Adipocyte (in vitro differentiated cells): Measurements from ENCODE around the gene CCDC171.

Source experiments
- DNase-seq: peaks from one replicate; pipeline ENCODE4 v3.0.0-alpha.2; 2015; ENCODE audit warnings: low read depth
- H3K27me3 ChIP-seq: replicated peaks from 2 replicates; pipeline ENCODE4 v1.7.0; 2013; ENCODE audit warnings: mild to moderate bottlenecking, low read length, moderate library complexity; ENCODE audit not compliant: control insufficient read depth, insufficient read depth
- H3K36me3 ChIP-seq: 2 replicates; pipeline ENCODE4 v1.7.0; 2013; ENCODE audit warnings: low read length, mild to moderate bottlenecking, moderate library complexity; ENCODE audit not compliant: control insufficient read depth, insufficient read depth, severe bottlenecking
- H3K4me1 ChIP-seq: 2 replicates; pipeline ENCODE4 v1.7.0; 2013; ENCODE audit warnings: mild to moderate bottlenecking, low read length, moderate library complexity; ENCODE audit not compliant: control insufficient read depth, insufficient read depth
- H3K4me3 ChIP-seq: 2 replicates; pipeline ENCODE4 v1.7.0; 2013; ENCODE audit warnings: mild to moderate bottlenecking, low read length, moderate library complexity
- H3K9ac ChIP-seq: 2 replicates; pipeline ENCODE4 v1.7.0; 2013; ENCODE audit warnings: mild to moderate bottlenecking, low read length, moderate library complexity
- H3K9me3 ChIP-seq: 2 replicates; pipeline ENCODE4 v1.7.0; 2013; ENCODE audit warnings: mild to moderate bottlenecking, low read length, moderate library complexity; ENCODE audit not compliant: control insufficient read depth

CCDC171 gene

DNA sequence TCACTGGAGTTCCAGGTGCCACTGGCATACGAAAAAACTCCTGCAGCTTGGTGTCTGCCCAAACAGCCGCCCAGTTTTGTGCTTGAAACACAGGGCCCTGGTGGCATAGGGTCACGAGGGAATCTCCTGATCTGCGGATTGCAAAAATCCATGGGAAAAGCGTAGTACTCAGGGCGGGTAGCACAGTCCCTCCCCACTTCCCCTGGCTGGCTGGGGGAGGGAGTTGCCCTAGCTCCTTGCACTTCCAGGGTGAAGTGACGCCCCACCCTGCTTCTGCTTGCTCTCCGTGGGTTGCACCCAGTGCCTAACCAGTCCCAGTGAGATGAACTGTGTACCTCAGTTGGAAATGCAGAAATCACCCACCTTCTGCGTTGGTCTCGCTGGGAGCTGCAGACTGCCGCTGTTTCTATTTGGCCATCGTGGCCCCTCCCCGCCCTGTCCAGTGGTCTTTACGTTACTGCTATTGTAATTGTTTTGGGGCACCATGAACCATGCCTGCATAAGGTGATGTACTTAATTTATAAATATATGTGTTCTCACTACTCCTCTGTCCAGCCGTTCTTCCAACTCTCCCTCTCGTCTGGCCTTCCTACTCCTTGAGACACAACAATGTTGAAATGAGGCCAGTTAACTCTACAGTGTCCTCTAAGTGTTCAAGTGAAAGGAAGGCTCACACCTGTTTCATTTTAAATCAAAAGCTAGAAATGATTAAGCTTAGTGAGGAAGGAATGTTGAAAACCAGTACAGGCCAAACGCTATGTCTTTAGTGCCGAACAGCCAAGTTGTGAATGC lies 65.9 kb downstream of the CCDC171 start:
- H3K4me3 ChIP-seq: no peak overlapping the region
- no peaks in the 10 kb centered on the region for H3K4me1 ChIP-seq
- no peak overlapping the region for H3K9ac ChIP-seq
- H3K9me3 ChIP-seq: no peaks in the 10 kb centered on the region
- H3K27me3 ChIP-seq: no peaks in the 10 kb centered on the region
- no peaks in the 10 kb centered on the region for H3K36me3 ChIP-seq
- DNase-seq: no peak

DNA sequence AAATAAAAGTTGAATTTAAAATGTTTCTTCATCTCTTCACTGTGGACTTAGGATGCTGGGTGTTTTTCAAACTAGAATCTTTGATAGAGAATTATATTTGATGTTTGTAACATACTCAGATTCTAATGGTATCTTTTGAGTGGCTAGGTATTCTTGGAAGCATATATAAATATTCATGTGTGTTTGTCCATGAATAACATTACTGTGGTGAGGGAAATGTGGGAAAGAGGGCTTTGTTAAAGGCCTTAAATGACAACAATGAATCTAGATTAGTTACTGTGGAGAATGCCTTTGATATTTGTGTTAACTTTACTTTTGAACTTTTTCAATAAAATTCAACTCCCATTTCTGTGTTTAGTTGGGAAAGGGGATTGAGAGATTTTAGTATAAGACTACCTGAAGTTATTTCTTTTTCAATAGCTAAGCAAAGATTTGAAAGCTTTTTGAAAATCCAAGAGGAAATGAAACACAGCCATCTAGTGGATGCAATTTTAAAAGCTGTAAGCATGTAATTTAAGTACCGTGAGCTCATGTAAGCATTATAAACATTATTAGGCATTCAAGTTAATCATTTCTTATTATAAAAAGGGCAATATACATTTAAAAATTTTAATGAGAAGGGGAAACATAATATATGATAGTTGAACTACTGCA lies 69.6 kb downstream of the CCDC171 start:
- no peaks in the 10 kb centered on the region for H3K4me1 ChIP-seq
- no peaks in the 10 kb centered on the region for H3K36me3 ChIP-seq
- peak; percentile 52 for DNase-seq
- no peak overlapping the region for H3K4me3 ChIP-seq
- H3K9ac ChIP-seq: no peak overlapping the region
- no peaks in the 10 kb centered on the region for H3K27me3 ChIP-seq
- no peaks in the 10 kb centered on the region for H3K9me3 ChIP-seq

DNA sequence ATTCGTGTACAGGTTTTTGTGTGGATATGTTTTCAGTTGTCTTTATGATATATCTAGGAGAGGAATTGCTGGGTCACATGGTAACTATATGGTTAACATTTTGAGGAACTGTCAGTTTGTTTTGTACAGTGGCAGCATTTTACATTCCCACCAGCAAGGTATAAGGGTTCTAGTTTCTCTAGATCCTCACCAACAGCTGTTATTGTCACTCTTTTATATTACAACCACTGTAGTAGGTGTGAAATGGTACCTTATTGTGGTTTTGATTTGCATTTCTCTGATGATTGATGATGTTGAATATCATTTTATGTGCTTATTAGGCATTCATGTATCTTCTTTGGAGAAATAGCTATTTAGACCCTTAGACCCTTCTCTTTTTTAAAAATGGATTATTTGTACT lies 82.9 kb downstream of the CCDC171 start:
- Histone ChIP-seq H3K36me3 (no peaks in the 10 kb centered on the region), H3K9me3 (no peaks in the 10 kb centered on the region), H3K4me1 (no peaks in the 10 kb centered on the region), H3K27me3 (no peaks in the 10 kb centered on the region), H3K9ac (no peak overlapping the region), H3K4me3 (no peak overlapping the region)
- no peak for DNase-seq

DNA sequence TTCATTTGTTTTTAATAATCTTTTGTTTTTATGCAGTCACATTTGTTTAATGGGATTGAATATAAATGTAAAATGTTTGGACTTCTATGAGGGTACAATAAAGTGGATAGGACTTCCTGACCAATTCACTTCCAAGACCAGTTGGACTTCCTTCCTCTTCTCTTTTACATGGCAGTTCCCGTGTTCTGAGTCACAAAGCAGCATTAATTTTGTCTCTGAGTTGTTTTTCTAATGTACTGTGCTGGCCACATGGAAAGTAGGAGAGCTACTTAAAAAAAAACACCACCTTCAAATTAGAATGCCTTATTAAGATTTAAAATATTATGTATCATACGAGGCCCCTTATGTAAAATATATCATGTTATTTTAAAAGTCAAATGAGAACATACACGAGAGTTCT lies 87.3 kb downstream of the CCDC171 start:
- Histone ChIP-seq H3K36me3 (no peaks in the 10 kb centered on the region), H3K9me3 (no peaks in the 10 kb centered on the region), H3K27me3 (no peaks in the 10 kb centered on the region), H3K4me1 (no peaks in the 10 kb centered on the region), H3K9ac (no peak overlapping the region), H3K4me3 (no peak overlapping the region)
- no peak for DNase-seq

DNA sequence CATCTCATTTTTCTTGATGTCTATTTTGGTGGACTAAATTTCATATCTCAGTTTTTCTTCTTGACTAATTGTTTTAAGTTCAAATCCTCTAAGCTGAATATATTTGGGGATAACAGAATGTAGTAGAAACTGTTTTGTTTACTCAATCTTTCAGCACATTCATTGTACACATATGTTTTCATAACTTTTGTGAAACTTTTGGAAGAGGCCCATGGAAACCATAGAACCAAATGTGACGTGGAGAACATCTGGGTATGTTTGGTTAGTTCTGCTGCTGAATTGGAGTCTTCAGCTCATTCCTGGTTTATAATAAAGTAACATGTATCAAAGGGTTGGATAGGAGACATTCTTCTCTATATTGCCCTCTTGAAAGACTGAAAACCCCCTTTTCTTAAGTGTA lies 88.4 kb downstream of the CCDC171 start:
- Histone ChIP-seq H3K4me1 (no peaks in the 10 kb centered on the region), H3K4me3 (no peak overlapping the region), H3K36me3 (no peaks in the 10 kb centered on the region), H3K9me3 (no peaks in the 10 kb centered on the region), H3K27me3 (no peaks in the 10 kb centered on the region), H3K9ac (no peak overlapping the region)
- peak; percentile 5 for DNase-seq

DNA sequence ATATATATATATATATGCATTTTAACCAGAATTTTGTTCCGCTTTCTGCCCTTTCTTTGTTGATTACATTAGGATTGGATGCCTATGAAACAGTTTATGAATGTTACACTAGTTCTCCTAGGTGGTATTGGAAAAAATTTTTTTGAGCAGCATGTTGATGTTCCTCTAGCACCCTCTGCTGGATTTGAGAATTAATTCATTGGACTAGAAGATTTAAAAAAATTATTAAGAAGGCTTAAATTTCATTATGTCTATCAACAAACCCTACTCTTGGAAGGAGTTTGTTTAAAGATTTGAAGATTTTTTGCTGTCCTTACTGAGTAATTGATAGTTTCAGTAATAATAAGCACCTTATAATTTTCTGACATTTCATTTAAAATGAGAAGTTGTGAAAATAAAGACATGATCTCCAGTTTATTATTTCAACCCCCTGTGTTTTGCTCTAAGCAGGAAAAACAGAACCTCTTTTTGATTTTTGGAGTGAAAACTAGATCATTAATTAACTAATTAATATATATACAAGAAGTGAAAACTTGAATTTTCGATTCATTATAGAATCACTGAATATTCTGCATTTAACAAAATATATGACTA lies 89.6 kb downstream of the CCDC171 start:
- Histone ChIP-seq H3K4me3 (no peak overlapping the region), H3K27me3 (no peaks in the 10 kb centered on the region), H3K36me3 (no peaks in the 10 kb centered on the region), H3K9ac (no peak overlapping the region), H3K4me1 (no peaks in the 10 kb centered on the region), H3K9me3 (no peaks in the 10 kb centered on the region)
- peak; percentile 79 for DNase-seq

DNA sequence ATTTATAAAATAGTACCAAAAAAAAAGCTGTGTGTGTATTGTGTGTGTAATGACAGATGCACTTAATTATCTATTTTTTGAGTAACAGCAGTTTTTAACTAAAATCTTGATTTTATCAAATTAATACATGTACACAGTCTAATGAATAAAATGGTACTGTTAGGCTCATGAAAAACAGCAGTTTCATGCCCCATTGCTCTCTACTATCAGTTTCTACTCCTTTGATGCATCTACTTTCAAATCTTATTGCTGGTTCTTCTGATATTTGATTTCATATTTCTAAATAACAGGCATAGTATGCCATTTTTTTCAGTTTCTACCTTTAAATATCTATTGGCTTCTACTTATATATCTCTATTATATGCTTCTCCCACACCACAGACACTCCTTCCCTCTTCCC lies 117.4 kb downstream of the CCDC171 start:
- no peak overlapping the region for H3K9ac ChIP-seq
- H3K27me3 ChIP-seq: no peaks in the 10 kb centered on the region
- H3K9me3 ChIP-seq: no peaks in the 10 kb centered on the region
- H3K4me3 ChIP-seq: no peak overlapping the region
- H3K36me3 ChIP-seq: no peaks in the 10 kb centered on the region
- H3K4me1 ChIP-seq: no peaks in the 10 kb centered on the region
- DNase-seq: no peak

DNA sequence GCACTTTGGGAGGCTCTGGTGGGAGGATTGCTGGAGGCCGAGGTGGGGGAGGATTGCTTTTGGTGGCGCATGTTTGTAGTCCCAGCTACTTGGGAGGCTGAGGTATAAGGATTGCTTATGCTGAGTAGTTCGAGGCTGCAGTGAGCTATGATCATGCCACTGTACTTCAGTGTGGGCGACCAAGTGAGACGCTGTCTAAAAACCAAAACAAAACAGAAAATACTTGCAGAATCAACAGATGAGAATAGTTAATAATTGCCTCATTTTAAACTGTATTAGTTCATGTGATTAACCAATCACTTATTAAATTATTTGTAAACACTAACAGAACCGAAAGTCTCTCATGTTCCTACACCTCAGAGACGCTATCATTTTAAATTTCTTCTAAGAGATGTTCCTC lies 118.1 kb downstream of the CCDC171 start:
- Histone ChIP-seq H3K9ac (no peak overlapping the region), H3K4me1 (no peaks in the 10 kb centered on the region), H3K27me3 (no peaks in the 10 kb centered on the region), H3K9me3 (no peaks in the 10 kb centered on the region), H3K36me3 (no peaks in the 10 kb centered on the region), H3K4me3 (no peak overlapping the region)
- no peak for DNase-seq

DNA sequence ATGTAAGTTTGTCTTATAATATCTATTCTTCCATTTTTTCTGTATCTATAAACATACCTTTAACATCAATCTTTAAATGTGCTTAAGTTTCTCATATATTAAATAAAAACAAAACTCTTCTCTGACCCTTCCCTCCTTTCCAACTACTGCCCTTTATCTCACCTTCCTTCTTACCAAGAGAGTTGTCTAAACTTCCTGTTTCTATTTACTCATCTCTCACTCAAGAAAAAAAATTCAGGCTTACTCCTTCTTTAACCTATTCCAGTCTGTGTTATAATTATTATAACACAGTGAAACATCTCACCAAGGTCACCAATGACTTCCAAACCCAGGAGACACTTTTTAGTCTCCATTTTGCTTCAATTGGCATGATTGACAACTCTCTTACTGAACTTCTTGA lies 140.9 kb downstream of the CCDC171 start:
- DNase-seq: no peak
- peaks cover 6% of the 10 kb centered on the region for H3K4me1 ChIP-seq
- no peaks in the 10 kb centered on the region for H3K36me3 ChIP-seq
- H3K27me3 ChIP-seq: no peaks in the 10 kb centered on the region
- no peak overlapping the region for H3K4me3 ChIP-seq
- no peak overlapping the region for H3K9ac ChIP-seq
- H3K9me3 ChIP-seq: no peaks in the 10 kb centered on the region

DNA sequence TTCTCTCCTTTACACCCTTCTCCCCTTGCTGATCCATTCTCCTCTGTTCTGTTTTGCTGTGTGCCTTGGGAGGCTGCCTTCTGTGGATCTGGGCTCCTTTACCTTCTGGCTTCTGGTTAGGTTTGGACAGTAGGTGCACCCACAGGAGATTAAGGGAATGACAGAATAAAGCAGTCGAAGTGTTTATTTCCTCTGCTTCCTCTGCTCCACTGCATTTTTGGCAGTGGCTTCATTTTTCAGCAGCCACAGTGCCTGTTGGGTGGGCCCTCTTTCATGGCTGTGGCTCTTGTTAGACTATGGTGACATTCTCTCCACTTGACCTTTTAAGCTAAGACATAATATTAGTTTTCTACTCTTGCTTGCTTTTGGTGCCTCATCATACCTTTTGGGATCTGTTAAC lies 144.1 kb downstream of the CCDC171 start:
- peaks cover 6% of the 10 kb centered on the region for H3K4me1 ChIP-seq
- H3K36me3 ChIP-seq: no peaks in the 10 kb centered on the region
- H3K4me3 ChIP-seq: no peak overlapping the region
- no peaks in the 10 kb centered on the region for H3K27me3 ChIP-seq
- no peaks in the 10 kb centered on the region for H3K9me3 ChIP-seq
- peak; percentile 22 for DNase-seq
- H3K9ac ChIP-seq: no peak overlapping the region

DNA sequence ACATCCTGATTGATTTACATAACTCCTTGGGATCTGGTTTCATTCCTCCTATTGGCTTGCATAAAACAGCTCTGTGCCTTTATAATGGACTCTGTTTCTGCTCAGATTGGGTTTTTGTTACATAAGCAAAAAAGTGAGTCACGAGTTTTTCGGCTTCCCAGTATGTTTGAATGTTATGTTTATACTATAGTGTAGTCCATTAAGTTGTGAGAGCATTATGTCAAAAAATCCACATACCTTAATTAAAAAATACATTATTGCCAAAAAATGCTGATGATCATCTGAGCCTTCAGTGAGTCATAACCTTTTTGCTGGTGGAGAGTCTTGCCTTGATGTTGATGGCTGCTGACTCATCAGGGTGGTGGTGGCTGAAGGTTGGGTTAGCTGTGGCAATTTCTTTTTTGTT lies 144.6 kb downstream of the CCDC171 start:
- H3K4me3 ChIP-seq: no peak overlapping the region
- H3K36me3 ChIP-seq: no peaks in the 10 kb centered on the region
- H3K9me3 ChIP-seq: no peaks in the 10 kb centered on the region
- no peaks in the 10 kb centered on the region for H3K27me3 ChIP-seq
- no peak overlapping the region for H3K9ac ChIP-seq
- peak; percentile 70 for DNase-seq
- peaks cover 6% of the 10 kb centered on the region for H3K4me1 ChIP-seq
